Caco-2 (cell line): ENCODE measurements around the gene LIG3. TPM values are rescaled to one million over a fixed set of nuclear protein-coding genes. Genes with fewer than 3 reads are reported as not detected.

Experiments used
- BruUV-seq: library from RNA; stranded (reverse); fragments of 400-500 nt; replicated peaks from 2 replicates; lab custom pipeline; 2021; lab: Mats Ljungman, UMichigan
- CTCF ChIA-PET: fragments of 300-600 bp; sonication (Branson Sonifier 250); formaldehyde crosslinking; loops from one replicate; lab custom pipeline; 2022; ENCODE audit warnings: antibody characterized with exemption; lab: Charles Lee
- POLR2A ChIA-PET: fragments of 300-600 bp; sonication (Branson Sonifier 250); formaldehyde crosslinking; loops from one replicate; lab custom pipeline; 2022; ENCODE audit warnings: antibody characterized with exemption; lab: Charles Lee
- DNase-seq, 2 experiments: peaks; one replicate each; pipeline versions ENCODE4 v3.0.0 to v3.0.0-alpha.2; 2020 to 2022
- H3K27me3 ChIP-seq: replicated peaks from 2 replicates; pipeline ENCODE4 v1.6.0; 2011; ENCODE audit warnings: low read length; ENCODE audit not compliant: control insufficient read depth, insufficient read depth
- H3K36me3 ChIP-seq: 2 replicates; pipeline ENCODE4 v1.5.1; 2011; ENCODE audit warnings: low read length; ENCODE audit not compliant: control insufficient read depth, insufficient read depth
- H3K4me1 ChIP-seq: fragments of 250-450 bp; sonication (Bioruptor Pico); 2 replicates; pipeline ENCODE4 v1.5.1; 2020; ENCODE audit warnings: mild to moderate bottlenecking
- H3K4me3 ChIP-seq: 2 replicates; pipeline ENCODE4 v1.5.1; 2011; ENCODE audit warnings: low read depth, mild to moderate bottlenecking, control low read depth, low read length
- H3K9me3 ChIP-seq: fragments of 250-450 bp; sonication (Bioruptor Pico); 2 replicates; pipeline ENCODE4 v1.5.1; 2020; ENCODE audit warnings: mild to moderate bottlenecking, moderate library complexity
- H3K27ac Mint-ChIP-seq: one replicate; pipeline ENCODE4 v1.8.0; 2022; ENCODE audit warnings: mixed read lengths; ENCODE audit not compliant: unreplicated experiment
- H3K27me3 Mint-ChIP-seq: one replicate; pipeline ENCODE4 v1.8.0; 2022; ENCODE audit warnings: mixed read lengths; ENCODE audit not compliant: insufficient read depth, unreplicated experiment
- H3K36me3 Mint-ChIP-seq: one replicate; pipeline ENCODE4 v1.8.0; 2022; ENCODE audit warnings: mild to moderate bottlenecking, mixed read lengths; ENCODE audit not compliant: insufficient read depth, unreplicated experiment
- H3K4me1 Mint-ChIP-seq: one replicate; pipeline ENCODE4 v1.8.0; 2022; ENCODE audit warnings: low read depth, mixed read lengths; ENCODE audit not compliant: unreplicated experiment
- H3K4me3 Mint-ChIP-seq: one replicate; pipeline ENCODE4 v1.8.0; 2022; ENCODE audit warnings: mild to moderate bottlenecking, moderate library complexity, mixed read lengths; ENCODE audit not compliant: unreplicated experiment
- H3K9me3 Mint-ChIP-seq: one replicate; pipeline ENCODE4 v1.8.0; 2022; ENCODE audit warnings: mixed read lengths; ENCODE audit not compliant: unreplicated experiment
- intact Hi-C: fragments of 100-400 bp; cut with micrococcal nuclease; formaldehyde crosslinking; loops from one replicate; pipeline ENCODE4 v1.10.0; 2022; ENCODE audit not compliant: unreplicated experiment
- total RNA-seq: library from RNA; stranded (reverse); gene quantifications from 2 replicates; pipeline ENCODE4 v1.2.3, GENCODE V29; 2022
- TF ChIP-seq, protein P1 (sequence below), 2 experiments: fragments of 200-600 bp in 1 of 2; IDR thresholded peaks; 1 replicate in 1 of 2; 2 replicates in 1 of 2; pipeline versions ENCODE4 v1.5.1 to v1.8.0; 2011 to 2022; ENCODE audit warnings: antibody characterized with exemption in 1 of 2, control low read depth in 1 of 2, inconsistent platforms in 1 of 2, low read depth in 1 of 2, low read length in 1 of 2, mild to moderate bottlenecking in 1 of 2, moderate library complexity in 1 of 2; ENCODE audit not compliant: insufficient read depth in 1 of 2, severe bottlenecking in 1 of 2, unreplicated experiment in 1 of 2

LIG3 gene
- total RNA-seq, 1 experiment from 2014 or later = 49.9 TPM

DNA sequence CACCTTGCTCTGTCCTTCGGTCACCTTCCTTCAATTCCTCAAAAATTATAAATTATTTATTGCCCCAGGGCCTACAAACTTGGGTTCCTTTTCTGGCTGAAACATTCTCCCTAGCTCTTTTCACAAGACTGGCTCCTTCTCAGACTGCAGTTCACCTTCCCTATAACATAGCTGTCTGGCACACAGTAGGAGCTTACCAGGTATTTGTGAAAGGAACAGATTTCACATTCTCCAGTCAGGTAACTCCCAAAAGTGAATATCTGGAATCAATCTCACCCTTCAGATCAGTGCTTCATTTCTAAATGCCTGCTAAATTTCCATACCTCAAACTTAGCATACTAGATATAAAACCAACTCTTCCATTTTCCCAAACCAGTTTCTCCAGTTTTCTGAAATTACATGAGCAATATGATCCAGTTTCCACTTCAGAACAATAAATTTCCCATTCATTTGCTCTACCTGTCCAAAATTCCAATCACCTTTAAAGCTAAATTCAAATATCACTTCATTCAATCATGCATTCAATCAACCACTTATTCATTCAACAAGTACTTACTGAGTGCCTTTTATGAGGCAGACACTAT is 77.1 kb downstream of the LIG3 start:
- peaks cover 10% of the 10 kb centered on the region for H3K4me1 Mint-ChIP-seq
- intact Hi-C loops = no loop called here
- H3K4me1 ChIP-seq = 0 out of 2 replicates have a peak, but pooled peaks cover 5% of the 10 kb centered on the region
- no peaks in the 10 kb centered on the region for H3K27me3 Mint-ChIP-seq
- no peaks in the 10 kb centered on the region for H3K9me3 ChIP-seq
- CTCF ChIA-PET = no interaction called here
- H3K4me3 ChIP-seq = no peak overlapping the region
- no peak for DNase-seq
- no peaks in the 10 kb centered on the region for H3K36me3 ChIP-seq
- TF ChIP-seq, protein P1, sequence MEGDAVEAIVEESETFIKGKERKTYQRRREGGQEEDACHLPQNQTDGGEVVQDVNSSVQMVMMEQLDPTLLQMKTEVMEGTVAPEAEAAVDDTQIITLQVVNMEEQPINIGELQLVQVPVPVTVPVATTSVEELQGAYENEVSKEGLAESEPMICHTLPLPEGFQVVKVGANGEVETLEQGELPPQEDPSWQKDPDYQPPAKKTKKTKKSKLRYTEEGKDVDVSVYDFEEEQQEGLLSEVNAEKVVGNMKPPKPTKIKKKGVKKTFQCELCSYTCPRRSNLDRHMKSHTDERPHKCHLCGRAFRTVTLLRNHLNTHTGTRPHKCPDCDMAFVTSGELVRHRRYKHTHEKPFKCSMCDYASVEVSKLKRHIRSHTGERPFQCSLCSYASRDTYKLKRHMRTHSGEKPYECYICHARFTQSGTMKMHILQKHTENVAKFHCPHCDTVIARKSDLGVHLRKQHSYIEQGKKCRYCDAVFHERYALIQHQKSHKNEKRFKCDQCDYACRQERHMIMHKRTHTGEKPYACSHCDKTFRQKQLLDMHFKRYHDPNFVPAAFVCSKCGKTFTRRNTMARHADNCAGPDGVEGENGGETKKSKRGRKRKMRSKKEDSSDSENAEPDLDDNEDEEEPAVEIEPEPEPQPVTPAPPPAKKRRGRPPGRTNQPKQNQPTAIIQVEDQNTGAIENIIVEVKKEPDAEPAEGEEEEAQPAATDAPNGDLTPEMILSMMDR (IDR thresholded peaks at IDR 0.05; ENCODE audit: insufficient read depth in 1 of 2, low read depth in 1 of 2, low read length in 1 of 2, severe bottlenecking in 1 of 2, unreplicated experiment in 1 of 2) = no peak
- H3K4me3 Mint-ChIP-seq = no peak overlapping the region
- no TSS peak for BruUV-seq
- POLR2A ChIA-PET = no interaction called here
- no peak overlapping the region for H3K27ac Mint-ChIP-seq
- H3K27me3 ChIP-seq = no peaks in the 10 kb centered on the region
- peaks cover 23% of the 10 kb centered on the region for H3K36me3 Mint-ChIP-seq
- H3K9me3 Mint-ChIP-seq = no peaks in the 10 kb centered on the region

Other genes with a start within 250 kb of the LIG3 start
- 1.5 and 1.8 TPM in 2 replicates for gene CCT6B, start 19.1 kb upstream of the LIG3 start, total RNA-seq
- gene ZNF830, start 19.0 kb upstream of the LIG3 start, total RNA-seq = 24.3 and 25.0 TPM in 2 replicates
- gene RFFL, start 83.2 kb downstream of the LIG3 start, total RNA-seq = 27.9 and 29.6 TPM in 2 replicates
- 31.8 and 31.9 TPM in 2 replicates for gene RAD51D, start 139.3 kb downstream of the LIG3 start, total RNA-seq
- gene FNDC8, start 141.1 kb downstream of the LIG3 start, total RNA-seq = not detected in 2 replicates
- 24.8 and 26.2 TPM in 2 replicates for gene NLE1, start 161.8 kb downstream of the LIG3 start, total RNA-seq
- not detected in 2 replicates for gene UNC45B, start 167.3 kb downstream of the LIG3 start, total RNA-seq
- not detected in 2 replicates for gene SLC35G3, start 213.9 kb downstream of the LIG3 start, total RNA-seq